GM21423 (cell line): ENCODE measurements around the gene SEC14L1.

Experiments used
- ATAC-seq: cut with Tn5 transposase; IDR thresholded peaks from one replicate; pipeline ENCODE4 v1.9.1; 2021; ENCODE audit warnings: mild to moderate bottlenecking, moderate library complexity; ENCODE audit not compliant: unreplicated experiment

SEC14L1 gene

GRCh38 chr17:77160875-77161530 lies 20.2 kb downstream of the SEC14L1 start:
- ATAC-seq, result no peak

DNA sequence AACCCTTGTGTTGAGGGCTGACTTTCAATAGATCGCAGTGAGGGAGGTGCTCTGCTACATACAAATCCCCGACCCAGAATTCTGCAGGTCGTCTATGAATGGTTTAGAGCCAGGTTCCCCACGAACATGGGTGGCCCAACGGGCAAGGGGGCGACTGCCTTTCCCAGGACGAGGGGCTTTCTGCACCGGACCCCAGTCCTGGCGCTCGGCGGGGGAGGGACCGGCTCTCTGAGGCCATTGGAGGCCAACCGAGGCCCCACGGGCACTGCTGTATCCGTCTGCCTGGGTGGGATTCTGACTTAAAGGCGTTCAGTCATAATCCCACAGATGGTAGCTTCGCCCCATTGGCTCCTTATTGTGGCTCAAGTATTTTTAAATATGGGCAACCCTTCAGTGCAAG lies 21.2 kb downstream of the SEC14L1 start:
- no peak for ATAC-seq

- no peak for ATAC-seq
Measured at GRCh38 chr17:77163001-77163400, 22.2 kb downstream of the SEC14L1 start.

DNA sequence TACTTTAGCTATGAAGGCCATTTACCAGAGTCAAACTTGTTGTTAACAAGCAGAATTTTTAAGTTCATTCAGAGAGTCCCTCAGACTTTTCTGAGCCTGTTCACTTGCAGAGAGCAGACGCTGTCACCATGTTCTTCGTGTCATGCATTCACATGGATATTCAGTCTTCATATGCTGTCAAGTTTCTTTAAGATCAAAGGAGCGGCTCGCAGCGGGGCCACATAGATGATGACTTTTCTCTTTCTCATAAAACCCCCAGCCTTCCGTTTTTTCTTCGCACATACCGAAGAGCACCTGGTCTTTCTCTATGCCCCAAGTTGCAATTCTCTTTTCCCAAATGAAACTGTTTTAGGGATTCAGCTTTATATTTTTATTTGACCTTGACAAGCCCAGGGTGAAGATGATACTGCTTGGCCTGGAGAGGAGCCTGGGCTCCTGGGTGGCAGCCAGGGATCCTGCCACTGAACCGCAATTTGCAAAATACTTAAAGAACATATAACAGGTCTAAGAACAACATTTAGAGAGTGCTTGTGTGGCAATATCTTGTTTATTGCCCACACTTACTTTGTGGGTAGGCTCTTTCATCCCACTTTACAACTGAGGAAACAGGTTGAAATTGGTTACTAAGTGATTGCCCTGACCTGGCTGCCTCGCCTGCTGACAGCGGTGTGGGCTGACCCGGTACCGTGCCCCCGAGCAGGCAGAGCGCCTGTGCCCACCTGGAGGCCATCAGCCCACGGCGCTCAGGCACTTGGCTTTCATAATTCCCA lies 22.9 kb downstream of the SEC14L1 start:
- no peak for ATAC-seq

DNA sequence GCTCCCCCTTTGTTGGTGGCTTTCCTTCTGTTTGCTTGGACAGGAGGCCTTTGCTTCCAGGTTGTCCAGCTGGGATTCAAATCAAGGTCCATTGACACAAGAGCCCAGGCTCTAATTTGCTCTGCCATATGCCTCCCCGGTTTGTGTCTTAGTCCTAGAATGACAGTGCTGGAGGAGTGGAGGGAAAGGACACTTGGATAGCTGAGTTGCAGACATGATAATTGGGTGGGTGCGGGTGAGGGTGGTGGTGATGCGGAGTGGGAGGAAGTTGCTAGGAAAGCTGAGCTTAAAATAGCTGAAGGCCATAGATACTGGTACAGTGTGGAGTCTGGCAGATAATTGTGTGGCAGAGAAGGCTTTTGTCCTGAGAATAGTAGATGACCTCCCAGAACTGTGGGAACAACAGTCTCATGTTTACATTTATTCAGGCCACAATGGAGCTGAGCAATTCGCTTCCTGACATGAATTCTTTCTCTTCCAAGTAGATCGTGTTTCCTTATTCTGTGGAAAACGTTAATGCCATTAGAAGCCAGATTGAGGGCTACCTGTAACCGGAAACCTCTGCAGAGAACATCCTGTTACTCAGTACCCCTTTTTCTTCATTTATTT lies 23.8 kb downstream of the SEC14L1 start:
- ATAC-seq, result no peak

GRCh38 chr17:77165577-77165976 lies 24.8 kb downstream of the SEC14L1 start:
- ATAC-seq, result no peak

DNA sequence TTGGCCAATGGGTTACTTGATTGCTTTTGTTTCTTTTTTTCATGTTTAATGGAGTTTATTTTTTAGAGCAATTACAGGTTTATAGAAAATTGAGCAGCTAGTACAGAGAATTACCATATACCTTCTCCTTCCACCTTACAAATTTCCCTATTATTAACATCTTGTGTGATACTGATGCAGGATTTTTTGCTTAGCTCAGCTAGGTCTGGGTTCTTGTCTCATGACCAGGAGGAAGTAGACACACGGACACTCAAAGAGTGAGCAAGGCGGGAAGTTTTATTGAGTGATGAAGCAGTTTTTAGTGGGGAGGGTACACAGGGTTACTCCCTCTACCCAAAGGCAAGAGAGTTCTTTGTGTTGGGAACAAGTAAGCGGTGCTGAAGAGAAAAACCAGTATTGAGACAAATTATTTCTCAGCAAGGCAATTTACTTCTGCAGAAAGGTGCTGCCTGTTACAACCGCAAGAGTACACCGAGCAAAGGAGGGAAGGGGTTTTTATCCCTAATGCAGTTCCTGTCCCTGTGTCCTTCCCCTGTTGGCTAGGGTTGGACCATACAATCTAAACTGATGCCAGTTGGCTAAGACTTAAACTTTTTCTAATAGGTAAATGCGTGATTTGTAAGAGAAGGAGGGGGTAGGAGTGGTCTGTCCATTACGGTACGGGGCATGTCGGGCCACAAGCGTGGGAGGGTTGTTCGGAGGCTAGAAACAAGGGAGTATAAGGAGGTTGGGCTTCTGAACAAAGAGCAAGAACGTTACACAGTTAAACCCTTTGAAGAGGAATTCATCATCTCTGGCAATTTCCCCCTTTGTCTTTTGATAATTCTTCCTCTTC lies 26.9 kb downstream of the SEC14L1 start:
- no peak for ATAC-seq

DNA sequence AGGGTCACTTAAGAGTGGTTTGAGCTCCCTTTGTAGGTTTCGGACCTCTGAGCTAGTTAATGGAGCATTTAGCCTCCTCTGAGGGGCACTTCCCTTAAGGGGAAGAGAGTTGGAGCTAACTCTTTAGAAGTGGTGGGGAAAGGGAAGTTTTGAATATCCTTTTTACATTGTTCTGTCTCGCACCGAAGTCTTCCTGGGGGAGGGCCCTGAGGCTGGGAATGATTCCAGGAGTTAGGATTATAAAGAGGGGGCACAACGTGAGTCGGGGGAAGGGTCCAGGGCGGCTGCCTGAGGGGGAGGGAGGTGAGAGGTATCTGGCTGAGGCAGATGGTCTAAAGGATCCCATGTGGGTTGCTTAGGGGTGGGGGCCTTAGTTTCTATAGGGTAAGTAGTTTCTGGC lies 32.3 kb downstream of the SEC14L1 start:
- no peak for ATAC-seq

- no peak for ATAC-seq
Measured at GRCh38 chr17:77174928-77175661, 34.3 kb downstream of the SEC14L1 start.

DNA sequence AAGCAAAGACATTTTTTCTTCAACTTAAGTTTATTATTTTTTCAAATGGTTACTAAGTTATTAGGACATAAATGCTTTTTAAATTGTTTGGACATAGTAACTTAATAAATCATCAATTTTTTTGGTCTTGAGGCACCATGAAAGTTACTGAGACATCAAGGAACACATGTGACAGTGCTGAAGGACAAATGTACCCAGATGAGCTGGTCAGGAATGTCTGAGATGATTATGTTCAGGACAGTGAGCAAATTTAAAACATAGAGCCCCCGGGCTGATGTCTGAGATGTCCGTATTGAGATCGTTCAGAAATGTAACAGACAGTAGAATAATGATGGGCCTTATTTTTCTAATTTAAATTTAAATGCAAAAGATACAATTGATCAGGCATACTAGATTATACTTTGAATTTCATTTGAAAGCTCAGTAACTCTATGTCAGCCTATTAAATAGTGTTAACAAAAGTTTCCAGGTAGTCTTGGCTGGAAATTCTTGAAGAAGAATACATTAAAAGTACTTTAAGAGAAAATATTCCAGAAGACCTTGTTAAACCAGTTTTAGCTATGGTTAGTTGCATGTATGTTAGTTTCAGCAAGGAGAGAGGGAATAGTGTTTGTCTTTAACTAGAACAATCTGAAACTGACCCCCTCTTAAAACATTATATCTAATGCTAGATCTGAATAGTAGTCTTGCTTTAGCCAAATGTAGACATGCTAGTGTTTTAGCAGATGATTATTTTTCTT lies 36.4 kb downstream of the SEC14L1 start:
- ATAC-seq, result no peak

DNA sequence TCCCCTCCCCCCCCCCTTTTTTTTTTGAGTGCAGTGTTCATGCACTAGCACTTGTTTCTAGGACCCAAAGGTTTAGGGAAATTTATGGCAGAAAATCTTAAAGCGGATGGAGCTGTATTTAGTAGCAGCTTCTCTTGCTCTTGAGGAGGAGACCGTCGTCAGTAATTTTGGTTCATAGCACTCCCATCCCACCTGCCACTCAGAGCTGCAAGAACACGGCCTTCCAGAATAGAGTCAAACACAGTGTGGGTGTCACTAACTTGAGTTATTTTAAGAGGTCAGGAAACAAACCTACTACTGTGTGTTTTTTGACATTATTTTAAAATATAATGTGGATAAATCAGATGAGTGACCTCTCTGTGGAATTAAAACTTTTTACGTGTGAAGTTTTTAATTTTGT lies 37.3 kb downstream of the SEC14L1 start:
- ATAC-seq, result no peak

DNA sequence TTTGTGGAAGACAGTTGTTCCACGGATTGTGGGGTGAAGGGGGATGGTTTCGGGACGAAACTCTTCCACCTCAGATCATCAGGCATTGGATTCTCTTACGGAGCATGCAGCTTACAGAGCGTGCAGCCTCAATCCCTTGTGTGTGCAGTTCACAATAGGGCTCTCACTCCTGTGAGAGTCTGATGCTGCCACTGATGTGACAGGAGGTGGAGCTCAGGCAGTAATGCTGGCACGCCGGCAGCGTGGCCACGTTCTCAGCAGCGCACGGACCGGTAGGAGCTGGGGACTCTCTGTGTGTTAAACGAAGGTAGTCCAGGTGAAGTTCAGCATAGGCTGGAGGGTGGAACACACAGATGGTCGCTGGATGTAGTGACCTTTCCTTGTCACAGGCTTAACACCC lies 37.8 kb downstream of the SEC14L1 start:
- ATAC-seq, result no peak

GRCh38 chr17:77180503-77181357 lies 40.0 kb downstream of the SEC14L1 start:
- no peak for ATAC-seq

DNA sequence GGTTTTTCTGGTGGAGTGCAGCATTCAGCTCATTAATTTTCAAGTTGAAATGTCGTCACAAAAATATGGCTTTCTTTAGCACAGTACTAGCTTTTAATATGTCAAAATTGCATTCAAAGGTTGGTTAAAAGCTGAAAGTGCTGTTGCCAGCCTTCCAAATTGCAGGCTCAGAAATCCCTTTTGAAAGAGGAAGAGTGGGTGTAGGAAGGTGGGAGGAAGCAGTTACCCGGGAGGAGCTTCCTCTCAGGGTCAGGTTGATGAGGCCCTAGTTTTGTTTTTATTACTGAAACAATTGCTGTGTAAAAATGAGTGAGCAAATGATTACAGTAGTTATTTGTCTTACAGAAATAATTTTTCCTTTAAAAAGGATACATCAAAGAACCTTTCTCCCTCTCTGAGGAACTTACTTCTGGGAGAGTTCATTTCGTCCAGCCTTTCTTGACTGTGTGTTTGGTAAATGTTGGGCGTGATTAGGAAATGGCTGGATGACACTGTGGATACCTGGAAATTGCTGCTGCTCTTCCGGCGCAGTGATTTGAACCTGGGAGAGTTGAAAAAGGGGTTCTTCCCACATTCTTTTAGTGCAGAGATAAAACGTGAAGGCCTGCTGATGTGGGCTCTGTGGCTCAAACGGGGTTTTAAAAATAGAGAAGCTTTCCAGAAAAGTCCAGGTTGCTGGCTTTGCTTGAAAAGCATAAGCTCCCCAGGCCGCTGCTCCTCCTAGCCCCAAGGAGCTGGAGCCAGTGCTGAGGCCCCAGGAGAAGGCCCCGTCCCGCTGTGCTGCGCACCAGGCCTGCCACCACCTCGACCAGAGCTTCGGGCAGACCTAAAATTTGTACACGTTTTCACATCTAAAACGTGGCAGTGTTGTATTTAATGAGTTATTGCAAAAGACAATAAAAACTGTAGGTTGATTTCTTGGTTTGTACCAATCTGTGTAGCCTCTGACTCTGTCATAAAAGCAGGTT lies 41.7 kb downstream of the SEC14L1 start:
- ATAC-seq, result no peak

DNA sequence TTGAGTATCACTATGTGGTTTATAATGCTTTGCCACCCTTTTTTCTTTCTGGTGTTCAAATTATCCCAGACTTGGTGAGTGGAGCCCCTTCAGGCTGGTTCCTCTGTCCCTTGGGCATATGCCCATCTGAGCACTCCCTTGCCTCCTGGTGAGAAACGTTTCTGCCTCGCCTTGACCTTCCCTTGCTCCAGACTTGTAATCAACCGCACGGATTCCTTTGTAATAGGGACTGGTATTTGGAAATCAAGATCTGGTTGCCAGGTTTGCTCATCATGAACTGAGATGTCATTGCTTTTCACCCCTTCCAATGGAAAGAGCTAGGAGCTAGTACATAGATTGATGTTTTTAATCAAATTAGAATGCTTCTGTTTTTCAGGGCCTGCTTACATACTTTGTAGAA lies 43.7 kb downstream of the SEC14L1 start:
- ATAC-seq, result no peak

DNA sequence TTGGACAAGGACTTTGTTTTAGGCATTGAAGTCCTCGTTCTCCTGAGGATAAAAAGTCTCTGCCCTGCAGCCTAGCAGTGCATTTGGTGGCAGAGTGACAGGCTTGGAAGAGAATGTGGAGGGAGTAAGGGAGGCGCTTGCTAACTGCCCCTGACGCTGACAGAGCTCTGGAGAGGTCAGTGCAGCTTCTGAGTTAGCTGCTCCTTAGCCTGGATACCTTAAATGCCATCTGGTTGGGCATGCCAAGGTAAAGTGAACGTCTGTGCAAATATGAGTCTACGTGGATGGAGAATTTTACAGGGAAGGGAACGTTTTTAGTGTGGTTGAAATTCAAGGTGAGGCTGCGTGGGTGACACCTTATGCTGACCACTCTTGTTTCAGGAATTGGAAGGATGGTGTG lies 44.4 kb downstream of the SEC14L1 start:
- ATAC-seq, result no peak

DNA sequence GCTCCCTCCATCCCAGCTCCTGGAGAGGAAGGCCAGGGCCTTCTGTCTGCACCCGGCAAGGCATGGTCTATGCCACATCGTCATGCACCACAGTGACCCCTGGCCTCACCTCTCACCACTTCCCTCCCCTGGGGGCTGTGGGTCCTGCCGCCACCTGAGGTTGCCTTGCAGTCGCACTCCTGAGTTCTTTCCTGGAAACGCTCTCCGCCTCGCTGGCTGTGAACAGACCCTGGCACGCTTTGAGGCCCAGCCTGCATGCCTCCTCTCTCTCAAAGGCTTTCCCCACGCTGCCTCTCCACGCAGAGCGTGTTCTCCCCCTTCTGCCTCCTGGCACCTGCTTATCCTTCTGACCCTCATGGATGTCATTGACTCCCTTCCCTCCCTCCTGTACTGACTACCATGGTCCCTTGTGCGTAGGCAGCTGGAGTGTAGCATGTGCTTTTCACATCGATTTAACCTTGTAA lies 45.4 kb downstream of the SEC14L1 start:
- no peak for ATAC-seq
